Kidney (tissue), 14 donors: ENCODE data around the gene GUCY1B1. TPM values are rescaled to one million over a fixed set of nuclear protein-coding genes. Genes with fewer than 3 reads are reported as not detected.
A peak's percentile ranks its signal among the peaks of the same experiment; 100 is the strongest.

Experiments
- DNase-seq, 5 donors: peaks; one replicate each; pipeline ENCODE4 v3.0.0-alpha.2; 2013 to 2020
- FAIRE-seq: peaks from 2 replicates; lab custom pipeline; 2012; peaks lifted over from hg19 to GRCh38; lab: Jason Lieb, UNC
- H3K27ac ChIP-seq, 2 donors: one replicate each; pipeline ENCODE4 v1.7.0; 2013; ENCODE audit warnings: low read depth in 2 of 2, low read length in 2 of 2, inconsistent platforms in 1 of 2
- H3K27me3 ChIP-seq: one replicate; pipeline ENCODE4 v1.7.1; 2013; ENCODE audit warnings: low read length, inconsistent platforms; ENCODE audit not compliant: control insufficient read depth, insufficient read depth
- H3K36me3 ChIP-seq, 3 donors: one replicate each; pipeline versions ENCODE4 v1.7.0 to v1.7.1; 2013; ENCODE audit warnings: low read length in 3 of 3, control low read depth in 1 of 3, inconsistent platforms in 1 of 3; ENCODE audit not compliant: insufficient read depth in 3 of 3, control insufficient read depth in 2 of 3
- H3K4me1 ChIP-seq, 3 donors: one replicate each; pipeline versions ENCODE4 v1.7.0 to v1.7.1; 2013; ENCODE audit warnings: low read length in 3 of 3, inconsistent platforms in 1 of 3, low read depth in 1 of 3; ENCODE audit not compliant: control insufficient read depth in 2 of 3, insufficient read depth in 2 of 3
- H3K4me3 ChIP-seq, 3 donors: one replicate each; pipeline versions ENCODE4 v1.7.0 to v1.8.1; 2013; ENCODE audit warnings: low read length in 3 of 3, control low read depth in 1 of 3, inconsistent platforms in 1 of 3
- H3K9ac ChIP-seq, 3 donors: one replicate each; pipeline versions ENCODE4 v1.7.0 to v1.7.1; 2013; ENCODE audit warnings: low read length in 3 of 3, control low read depth in 1 of 3, inconsistent platforms in 1 of 3
- H3K9me3 ChIP-seq, 3 donors: one replicate each; pipeline versions ENCODE4 v1.7.0 to v1.7.1; 2013; ENCODE audit warnings: low read length in 3 of 3, control low read depth in 1 of 3, inconsistent platforms in 1 of 3; ENCODE audit not compliant: control insufficient read depth in 2 of 3, insufficient read depth in 1 of 3
- intact Hi-C: fragments of 100-400 bp; cut with DNase I; formaldehyde crosslinking; loops from one replicate; pipeline ENCODE4 v1.11.1; 2022
- polyA plus RNA-seq: library from polyadenylated mRNA; stranded (reverse); fragments of 350-450 nt; fragmentation: Illumina TruSeq; extraction: RNeasy Lipid Tissue Mini Kit (QIAGEN cat#74804); gene quantifications from one replicate; pipeline ENCODE4 v1.2.3, GENCODE V29; 2014; ENCODE audit warnings: low read depth, low replicate concordance; ENCODE audit not compliant: insufficient read depth
- total RNA-seq: library from RNA; stranded (reverse); fragmentation: NEBNext Ultra II Directional; extraction: Animal tissue kit (Norgen Biotek cat#: 25700); gene quantifications from one replicate; pipeline ENCODE4 v1.2.1, GENCODE V29; 2021
- TF ChIP-seq, protein P1 (sequence below): IDR thresholded peaks from 3 replicates; pipeline ENCODE4 v1.5.1; 2012; ENCODE audit warnings: mild to moderate bottlenecking, moderate library complexity, borderline replicate concordance; ENCODE audit not compliant: insufficient read depth; ENCODE audit errors: extremely low read depth
- donor health status: control.
- donor health status: control.
- donor health status: control.
- donor health status: control.
- donor health status: control.
- donor health status: DM: yes; HTN: yes; CAD: no.
- donor health status: Normal renal cell carcinoma (clear cell type).

GUCY1B1 gene
- total and polyA plus RNA-seq, 2 donors from 2014 or later: 13.2 to 24.7 TPM

DNA sequence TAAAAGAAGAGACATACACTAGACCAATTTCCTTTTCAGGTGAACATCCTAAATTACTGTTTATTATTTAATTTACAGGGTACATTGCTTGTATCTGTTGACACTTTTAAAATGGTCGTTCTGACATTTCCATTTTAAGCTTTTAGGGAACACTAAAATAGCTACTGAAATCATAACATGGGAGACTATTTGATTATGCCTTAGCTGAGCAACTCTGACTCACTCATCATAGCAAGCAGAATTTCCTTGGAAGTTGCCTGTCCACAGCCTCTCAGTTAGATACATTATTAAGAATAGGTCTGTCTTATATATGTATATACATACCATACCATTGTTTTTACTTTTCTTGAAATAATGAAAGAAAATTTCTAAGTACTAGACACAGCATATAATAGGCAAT, 22.0 kb downstream of the GUCY1B1 start:
- Histone ChIP-seq H3K27me3 (no peaks in the 10 kb centered on the region), H3K4me3 (no peak overlapping the region), H3K4me1 (peaks cover 0 to under 1% (median 0%) of the 10 kb centered on the region in 3 donors), H3K27ac (no peak overlapping the region), H3K9ac (no peak overlapping the region), H3K9me3 (no peaks in the 10 kb centered on the region), H3K36me3 (peaks cover 0 to 2% (median 0%) of the 10 kb centered on the region in 3 donors)
- intact Hi-C loops: no loop called here
- no peak for DNase-seq
- FAIRE-seq: no peak
- TF ChIP-seq, protein P1, sequence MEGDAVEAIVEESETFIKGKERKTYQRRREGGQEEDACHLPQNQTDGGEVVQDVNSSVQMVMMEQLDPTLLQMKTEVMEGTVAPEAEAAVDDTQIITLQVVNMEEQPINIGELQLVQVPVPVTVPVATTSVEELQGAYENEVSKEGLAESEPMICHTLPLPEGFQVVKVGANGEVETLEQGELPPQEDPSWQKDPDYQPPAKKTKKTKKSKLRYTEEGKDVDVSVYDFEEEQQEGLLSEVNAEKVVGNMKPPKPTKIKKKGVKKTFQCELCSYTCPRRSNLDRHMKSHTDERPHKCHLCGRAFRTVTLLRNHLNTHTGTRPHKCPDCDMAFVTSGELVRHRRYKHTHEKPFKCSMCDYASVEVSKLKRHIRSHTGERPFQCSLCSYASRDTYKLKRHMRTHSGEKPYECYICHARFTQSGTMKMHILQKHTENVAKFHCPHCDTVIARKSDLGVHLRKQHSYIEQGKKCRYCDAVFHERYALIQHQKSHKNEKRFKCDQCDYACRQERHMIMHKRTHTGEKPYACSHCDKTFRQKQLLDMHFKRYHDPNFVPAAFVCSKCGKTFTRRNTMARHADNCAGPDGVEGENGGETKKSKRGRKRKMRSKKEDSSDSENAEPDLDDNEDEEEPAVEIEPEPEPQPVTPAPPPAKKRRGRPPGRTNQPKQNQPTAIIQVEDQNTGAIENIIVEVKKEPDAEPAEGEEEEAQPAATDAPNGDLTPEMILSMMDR: no peak

DNA sequence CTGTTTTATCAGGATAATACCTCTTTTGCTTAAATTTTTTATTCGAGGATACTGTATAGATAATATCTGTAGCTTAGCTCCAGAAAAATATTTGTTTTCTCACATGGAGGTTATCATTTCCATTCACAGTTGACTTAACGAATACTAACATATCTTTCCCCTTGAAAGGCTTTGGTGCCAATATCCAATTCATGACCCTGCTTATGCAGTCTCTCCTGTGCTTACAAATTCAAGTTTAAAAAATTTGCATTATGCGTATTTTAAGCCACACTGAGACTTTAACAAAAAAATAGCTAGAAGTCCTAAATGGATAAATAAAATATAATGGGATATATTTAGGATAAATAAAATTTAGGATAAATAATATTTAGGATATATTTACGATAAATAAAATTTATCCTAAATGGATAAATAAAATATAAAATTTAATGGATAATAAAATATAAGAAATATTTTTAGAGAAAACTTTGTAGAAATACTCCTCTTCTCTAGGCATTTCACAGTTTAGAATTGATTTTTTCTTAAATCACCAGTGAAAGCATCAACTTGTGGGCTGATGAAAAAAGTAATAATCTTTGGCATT, 22.5 kb downstream of the GUCY1B1 start:
- peak; percentile 95 for FAIRE-seq
- Histone ChIP-seq H3K36me3 (peaks cover 0 to 2% (median 0%) of the 10 kb centered on the region in 3 donors), H3K4me3 (no peak overlapping the region), H3K9me3 (no peaks in the 10 kb centered on the region), H3K27ac (no peak overlapping the region), H3K4me1 (peaks cover 0 to 2% (median 0%) of the 10 kb centered on the region in 3 donors), H3K27me3 (no peaks in the 10 kb centered on the region), H3K9ac (no peak overlapping the region)
- intact Hi-C loops: no loop called here
- no peak for DNase-seq
- TF ChIP-seq, protein P1: no peak

DNA sequence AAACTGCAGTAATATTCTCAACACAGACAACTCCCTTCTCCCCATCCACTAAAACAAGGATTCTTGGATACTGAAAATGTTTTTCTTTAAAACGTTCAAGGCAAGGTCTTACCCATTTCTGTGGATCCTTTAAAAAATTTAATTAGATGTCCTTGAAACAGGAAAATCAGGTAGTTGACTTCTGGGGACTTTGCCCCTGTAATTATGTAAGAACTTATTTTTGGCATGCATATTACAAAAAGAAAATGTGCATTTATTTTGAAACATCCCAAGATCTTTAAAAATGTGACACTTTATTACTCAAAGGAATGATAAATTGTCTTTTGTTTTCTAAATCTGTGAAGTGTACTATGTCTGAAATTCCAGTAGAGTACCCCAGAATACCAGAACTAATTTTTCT, 25.8 kb downstream of the GUCY1B1 start:
- no peak overlapping the region for H3K4me3 ChIP-seq
- intact Hi-C loops: loop anchor here (5.0 kb wide), 1 partner anchor 342 kb away; no protein-coding TSS in a partner anchor
- H3K27ac ChIP-seq: no peak overlapping the region
- FAIRE-seq (no peak), DNase-seq (no peak)
- no peaks in the 10 kb centered on the region for H3K27me3 ChIP-seq
- H3K9ac ChIP-seq: no peak overlapping the region
- peaks cover 0 to 2% (median 0%) of the 10 kb centered on the region in 3 donors for H3K4me1 ChIP-seq
- H3K36me3 ChIP-seq: no peaks in the 10 kb centered on the region
- TF ChIP-seq, protein P1: no peak
- H3K9me3 ChIP-seq: no peaks in the 10 kb centered on the region
